HG02970 (cell line): ENCODE measurements around the gene ZNF28.
"Not testable (repeated sequence)": the region's sequence is repeated elsewhere in the genome, so short reads cannot be mapped to it uniquely, and the experiment has no call there.

Experiments
- ATAC-seq: cut with Tn5 transposase; IDR thresholded peaks from one replicate; pipeline ENCODE4 v1.9.1; 2021; ENCODE audit warnings: mild to moderate bottlenecking, moderate library complexity, moderate number of reproducible peaks; ENCODE audit not compliant: unreplicated experiment, low FRiP score

The ZNF28 gene

DNA sequence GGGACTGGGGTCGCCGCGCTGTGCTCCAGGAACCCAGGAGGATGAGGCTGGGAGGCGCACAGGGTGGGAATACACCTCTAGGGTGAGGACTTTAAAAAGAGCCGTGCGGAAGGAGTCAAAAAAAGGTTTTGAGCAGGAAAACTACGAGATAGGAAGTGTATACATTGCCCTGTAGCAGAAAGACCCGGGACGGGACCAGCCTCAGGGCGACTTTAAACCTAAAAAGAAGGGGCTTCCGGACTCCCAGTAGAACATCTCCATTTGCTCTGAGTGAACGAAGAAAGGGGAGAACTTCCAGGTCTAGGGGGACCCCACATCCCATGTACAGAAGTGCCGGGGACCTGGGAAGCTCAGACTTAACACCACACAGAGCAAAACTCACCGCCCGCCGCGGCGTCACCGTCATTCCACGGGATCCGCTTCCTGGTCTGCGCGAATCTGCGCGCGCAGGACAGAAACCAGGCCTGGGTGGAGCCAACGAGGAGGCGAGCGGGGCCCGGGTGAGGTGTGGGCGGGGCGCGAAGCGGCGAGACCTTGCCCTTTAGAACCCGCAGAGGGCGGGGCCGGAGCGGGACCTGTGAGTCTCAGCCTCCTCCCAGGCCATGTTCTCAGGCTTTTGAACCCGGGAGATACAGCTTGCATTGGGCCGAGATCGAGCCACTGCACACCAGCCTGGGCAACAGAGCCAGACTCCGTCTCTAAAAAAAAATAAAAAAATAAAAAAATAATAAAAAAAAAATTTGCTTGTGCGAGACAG, at the start of gene ZNF28:
Gene ZNF28 (minus strand): TSS at position 430 of the 757 bp plus-strand sequence. CDS start 3,675 bp downstream, outside the sequence.
- ATAC-seq, result peak; percentile 98

- ATAC-seq, result not testable (repeated sequence)
These were observed 46.6 kb upstream of the ZNF28 start for GRCh38 chr19:52868031-52868430.

DNA sequence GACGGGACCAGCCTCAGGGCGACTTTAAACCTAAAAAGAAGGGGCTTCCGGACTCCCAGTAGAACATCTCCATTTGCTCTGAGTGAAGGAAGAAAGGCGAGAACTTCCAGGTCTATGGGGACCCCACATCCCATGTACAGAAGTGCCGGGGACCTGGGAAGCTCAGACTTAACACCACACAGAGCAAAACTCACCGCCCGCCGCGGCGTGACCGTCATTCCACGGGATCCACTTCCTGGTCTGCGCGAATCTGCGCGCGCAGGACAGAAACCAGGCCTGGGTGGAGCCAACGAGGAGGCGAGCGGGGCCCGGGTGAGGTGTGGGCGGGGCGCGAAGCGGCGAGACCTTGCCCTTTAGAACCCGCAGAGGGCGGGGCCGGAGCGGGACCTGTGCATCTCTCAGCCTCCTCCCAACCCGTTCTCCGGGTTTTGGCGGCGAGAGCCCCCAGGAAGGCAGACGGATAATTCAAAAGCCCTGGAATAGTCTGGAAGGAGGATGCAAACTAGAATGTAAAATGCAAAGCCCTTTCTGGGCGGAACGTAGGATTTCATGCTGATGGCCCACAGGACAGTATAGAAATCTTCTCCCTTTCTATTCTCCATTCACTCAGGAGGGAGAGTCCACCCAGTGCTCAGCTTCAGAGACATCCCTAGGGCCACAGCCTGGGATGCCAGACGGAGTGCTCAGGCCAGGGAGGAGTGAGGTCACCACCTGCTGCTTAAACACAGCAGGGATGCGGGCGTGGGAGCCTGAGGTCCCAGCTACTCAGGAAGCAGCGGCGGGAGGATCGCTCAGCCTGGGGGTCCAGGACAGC, 36.2 kb upstream of the ZNF28 start, which contains the start of gene ZNF468:
Gene ZNF468 (minus strand): TSS at position 242 of the 814 bp plus-strand sequence. CDS start 3,347 bp downstream, outside the sequence.
- peak; percentile 93 for ATAC-seq

DNA sequence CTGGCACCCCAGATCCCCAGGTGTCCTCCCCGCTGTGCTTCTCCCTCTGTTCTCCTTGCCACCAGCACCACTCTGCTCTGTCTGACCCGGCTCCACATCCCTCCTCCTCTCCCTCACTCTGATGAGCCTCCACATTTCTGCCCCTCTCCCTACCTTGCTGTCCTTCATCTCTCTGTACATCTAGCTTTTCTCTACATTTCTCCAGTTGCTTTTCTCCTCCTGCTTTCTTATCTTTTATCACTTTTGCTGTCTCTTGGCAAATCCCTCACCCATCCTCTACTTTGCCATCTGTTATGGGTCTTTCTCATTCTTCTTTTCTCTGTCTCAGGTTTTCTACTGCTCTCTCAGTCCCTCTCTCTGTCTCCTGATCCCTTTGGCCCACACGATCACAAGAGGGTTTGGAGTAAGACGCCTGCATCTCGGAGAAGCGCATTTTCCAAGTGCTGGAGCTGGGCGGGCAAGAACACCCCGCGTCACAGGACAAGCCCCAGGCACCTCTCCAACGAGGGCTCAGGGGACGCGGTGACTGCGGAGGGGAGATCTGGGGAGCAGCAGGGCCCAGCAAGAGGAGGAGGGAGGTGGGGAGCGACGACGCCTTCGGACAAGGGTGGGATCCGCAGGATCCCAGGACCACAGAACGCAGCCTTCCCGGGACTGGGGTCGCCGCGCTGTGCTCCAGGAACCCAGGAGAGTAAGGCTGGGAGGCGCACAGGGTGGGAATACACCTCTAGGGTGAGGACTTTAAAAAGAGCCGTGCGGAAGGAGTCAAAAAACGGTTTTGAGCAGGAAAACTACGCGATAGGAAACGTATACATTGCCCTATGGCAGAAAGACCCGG, 35.3 kb upstream of the ZNF28 start:
- ATAC-seq, result not testable (repeated sequence)

DNA sequence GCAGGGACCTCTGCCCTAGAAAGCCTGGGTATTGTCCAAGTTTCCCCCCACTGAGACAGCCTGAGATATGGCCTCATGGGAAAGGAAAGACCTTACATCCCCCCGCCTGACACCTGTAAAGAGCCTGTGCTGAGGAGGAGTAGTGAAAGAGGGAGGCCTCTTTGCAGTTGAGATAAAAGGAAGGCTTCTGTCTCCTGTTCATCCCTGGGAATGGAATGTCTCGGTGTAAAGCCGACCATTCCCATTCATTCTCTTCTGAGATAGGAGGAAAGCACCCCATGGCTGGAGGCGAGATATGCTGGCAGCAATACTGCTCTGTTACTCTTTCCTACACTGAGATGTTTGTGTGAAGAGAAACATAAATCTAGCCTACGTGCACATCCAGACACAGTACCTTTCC, 25.9 kb upstream of the ZNF28 start:
- ATAC-seq, result not testable (repeated sequence)

DNA sequence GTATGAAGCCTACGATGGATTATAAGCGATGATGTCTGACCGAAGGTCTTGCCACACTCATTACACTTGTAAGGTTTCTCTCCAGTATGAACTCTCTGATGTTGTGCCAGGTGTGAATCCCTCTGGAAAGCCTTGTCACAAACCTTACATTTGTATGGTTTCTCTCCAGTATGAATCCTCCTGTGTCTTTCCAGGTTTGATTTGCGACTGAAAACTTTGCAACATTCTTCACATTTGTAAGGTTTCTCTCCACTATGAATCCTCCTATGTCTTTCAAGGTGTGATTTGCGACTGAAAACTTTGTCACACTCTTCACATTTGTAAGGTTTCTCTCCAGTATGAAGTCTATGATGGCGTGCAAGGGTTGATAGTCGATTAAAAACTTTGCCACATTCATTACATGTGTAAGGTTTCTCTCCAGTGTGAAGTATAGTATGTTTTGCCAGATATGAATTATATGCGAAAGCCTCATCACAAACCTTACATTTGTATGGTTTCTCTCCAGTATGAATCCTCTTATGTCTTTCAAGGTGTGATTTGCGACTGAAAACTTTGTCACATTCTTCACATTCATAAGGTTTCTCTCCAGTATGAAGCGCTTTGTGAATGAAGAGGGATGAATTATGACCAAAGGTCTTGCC, 19.5 kb upstream of the ZNF28 start:
- ATAC-seq, result not testable (repeated sequence)

GRCh38 chr19:52834289-52834688, 12.9 kb upstream of the ZNF28 start:
- ATAC-seq, result not testable (repeated sequence)

- not testable (repeated sequence) for ATAC-seq
These were observed 12.1 kb upstream of the ZNF28 start for GRCh38 chr19:52833541-52833940.

DNA sequence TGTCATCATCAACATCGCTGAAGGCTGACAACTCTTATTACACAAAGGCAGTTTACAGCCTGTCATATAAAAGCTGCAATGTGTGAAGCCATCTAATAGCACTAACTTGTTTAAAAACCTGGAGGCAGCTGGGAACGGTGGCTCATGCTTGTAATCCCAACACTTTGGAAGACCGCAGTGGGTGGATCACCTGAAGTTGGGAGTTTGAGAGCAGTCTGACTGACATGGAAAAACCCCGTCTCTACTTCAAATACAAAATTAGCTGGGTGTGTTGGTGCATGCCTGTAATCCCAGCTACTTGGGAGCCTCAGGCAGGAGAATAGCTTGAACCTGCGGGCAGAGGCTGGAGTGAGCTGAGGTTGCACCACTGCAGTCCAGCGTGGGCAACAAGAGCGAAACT, 8.4 kb upstream of the ZNF28 start:
- ATAC-seq, result not testable (repeated sequence)

DNA sequence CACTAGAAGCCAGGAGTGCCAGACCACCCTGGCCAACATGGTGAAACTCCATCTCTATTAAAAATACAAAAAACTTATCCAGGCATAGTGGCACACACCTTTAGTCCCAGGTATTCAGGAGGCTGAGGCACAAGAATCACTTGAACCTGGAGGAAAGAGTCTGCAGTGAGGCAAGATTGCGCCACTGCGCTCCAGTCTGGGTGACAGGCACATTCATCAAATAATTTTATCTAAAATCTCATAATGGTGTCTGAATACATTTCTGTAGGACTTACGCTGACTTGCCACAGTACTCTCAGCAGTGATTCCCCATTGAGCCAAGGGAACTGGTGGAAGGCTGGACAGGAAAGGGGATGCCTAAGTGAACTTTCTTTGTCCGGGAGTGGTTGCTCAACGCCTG, 4.3 kb upstream of the ZNF28 start:
- no peak for ATAC-seq

DNA sequence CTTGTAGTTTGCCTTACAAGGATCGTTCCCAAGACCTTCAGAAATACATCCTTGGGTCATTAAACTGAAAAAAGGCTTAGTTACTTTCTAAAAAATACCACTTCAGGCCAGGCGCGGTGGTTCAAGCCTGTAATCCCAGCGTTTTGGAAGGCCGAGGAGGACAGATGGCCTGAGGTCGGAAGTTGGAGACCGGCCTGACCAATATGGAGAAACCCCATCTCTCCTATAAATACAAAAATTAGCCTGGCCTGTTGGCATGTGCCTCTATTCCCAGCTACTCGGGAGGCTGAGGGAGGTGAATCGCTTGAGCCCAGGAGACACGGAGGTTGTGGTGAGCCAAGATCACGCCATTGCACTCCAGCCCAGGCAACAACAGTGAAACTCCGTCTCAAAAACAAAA, 2.2 kb upstream of the ZNF28 start:
- ATAC-seq, result no peak

- peak; percentile 11 for ATAC-seq
These were observed 795 bp downstream of the ZNF28 start for GRCh38 chr19:52820472-52821203.

DNA sequence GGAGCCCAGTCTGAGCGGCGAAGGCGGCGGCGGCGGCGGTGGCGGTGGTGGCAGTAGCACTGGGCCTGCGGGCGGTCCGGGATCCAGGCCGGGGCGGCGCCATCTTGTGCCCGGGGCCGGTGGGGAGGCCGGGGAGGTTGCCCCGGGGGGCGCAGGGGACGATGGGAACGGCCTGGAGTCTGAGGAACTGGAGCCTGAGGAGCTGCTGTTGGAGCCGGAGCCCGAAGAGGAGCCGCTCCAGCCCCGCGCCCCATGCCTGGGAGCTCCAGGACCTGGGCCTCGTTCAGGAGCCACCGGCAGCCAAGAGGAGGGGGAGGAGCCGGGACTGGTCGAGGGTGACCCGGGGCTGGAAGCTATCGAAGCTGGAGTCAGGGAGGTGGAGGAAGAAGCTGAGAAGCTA, 11.6 kb downstream of the ZNF28 start:
- ATAC-seq, result no peak

DNA sequence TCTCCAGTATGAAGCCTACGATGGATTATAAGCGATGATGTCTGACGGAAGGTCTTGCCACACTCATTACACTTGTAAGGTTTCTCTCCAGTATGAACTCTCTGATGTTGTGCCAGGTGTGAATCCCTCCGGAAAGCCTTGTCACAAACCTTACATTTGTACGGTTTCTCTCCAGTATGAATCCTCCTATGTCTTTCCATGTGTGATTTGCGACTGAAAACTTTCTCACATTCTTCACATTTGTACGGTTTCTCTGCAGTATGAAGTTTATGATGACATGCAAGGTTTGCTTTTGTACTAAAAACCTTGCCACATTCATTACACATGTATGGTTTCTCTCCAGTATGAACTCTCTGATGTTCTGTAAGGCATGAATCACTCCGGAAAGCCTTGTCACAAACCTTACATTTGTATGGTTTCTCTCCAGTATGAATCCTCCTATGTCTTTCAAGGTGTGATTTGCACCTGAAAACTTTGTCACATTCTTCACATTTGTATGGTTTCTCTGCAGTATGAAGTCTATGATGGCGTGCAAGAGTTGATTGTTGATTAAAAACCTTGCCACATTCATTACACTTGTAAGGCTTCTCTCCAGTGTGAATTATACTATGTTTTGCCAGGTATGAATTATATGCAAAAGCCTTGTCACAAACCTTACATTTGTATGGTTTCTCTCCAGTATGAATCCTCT, 21.3 kb downstream of the ZNF28 start:
- not testable (repeated sequence) for ATAC-seq

DNA sequence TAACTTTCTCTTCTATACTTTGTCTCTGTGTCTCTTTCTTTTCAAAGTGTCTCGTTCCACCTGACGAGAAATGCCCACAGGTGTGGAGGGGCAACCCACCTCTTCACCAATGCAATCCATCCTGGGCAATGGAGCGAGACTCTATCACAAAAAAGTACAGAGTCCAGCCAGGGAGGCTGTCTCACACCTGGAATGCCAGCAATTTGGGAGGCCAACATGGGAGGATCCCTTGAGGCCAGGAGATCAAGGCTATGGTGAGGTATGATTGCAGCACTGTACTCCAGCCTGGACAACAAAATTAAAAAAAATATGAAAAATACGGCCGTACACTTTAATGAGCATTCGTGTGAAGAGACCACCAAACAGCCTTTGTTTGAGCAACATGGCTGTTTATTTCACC, 32.0 kb downstream of the ZNF28 start:
- ATAC-seq, result no peak

GRCh38 chr19:52786464-52787354, 34.7 kb downstream of the ZNF28 start, which contains the start of gene ZNF600:
Gene ZNF600, minus strand, starts transcription at chr19:52786791. Its CDS starts 7,903 bp downstream, at chr19:52778888.
- ATAC-seq, result peak; percentile 97

- ATAC-seq, result no peak
These were observed 35.4 kb downstream of the ZNF28 start for GRCh38 chr19:52786078-52786463.

- ATAC-seq, result no peak
These were observed 35.9 kb downstream of the ZNF28 start for GRCh38 chr19:52785506-52785905.
